HEK293 (cell line): ENCODE data around the gene SHTN1.

ENCODE experiments used
- CTCF ChIA-PET: fragments of 350-600 bp; formaldehyde crosslinking; extraction: SDS; loops from one replicate; lab custom pipeline; 2021; ENCODE audit warnings: antibody characterized with exemption; lab: Yijun Ruan, JAX
- POLR2A ChIA-PET: fragments of 300-600 bp; formaldehyde crosslinking; extraction: SDS; loops from one replicate; lab custom pipeline; 2020; ENCODE audit warnings: antibody characterized with exemption, inconsistent platforms; lab: Yijun Ruan, JAX
- H3K27ac ChIP-seq: fragments of 200-500 bp; sonication (Bioruptor generic); 2 replicates; pipeline ENCODE4 v1.5.1; 2014; ENCODE audit warnings: low read depth, low read length, control low read depth, inconsistent platforms; ENCODE audit errors: extremely low read depth
- H3K36me3 ChIP-seq, 2 experiments: fragments of 200-500 bp in 1 of 2; sonication (Bioruptor generic) in 1 of 2; 1 replicate in 1 of 2; 2 replicates in 1 of 2; pipeline ENCODE4 v1.5.1; 2014 to 2017; ENCODE audit warnings: inconsistent platforms in 2 of 2, low read length in 2 of 2; ENCODE audit not compliant: control insufficient read depth in 2 of 2, insufficient read depth in 1 of 2
- H3K4me1 ChIP-seq: fragments of 200-500 bp; sonication (Bioruptor generic); 2 replicates; pipeline ENCODE4 v1.5.1; 2014; ENCODE audit warnings: mild to moderate bottlenecking, low read length, inconsistent platforms; ENCODE audit not compliant: control insufficient read depth, insufficient read depth
- H3K4me3 ChIP-seq: 2 replicates; pipeline ENCODE4 v1.5.1; 2011; ENCODE audit warnings: low read depth, mild to moderate bottlenecking, control low read depth, low read length, moderate library complexity
- H3K9me3 ChIP-seq: fragments of 200-500 bp; sonication (Bioruptor generic); 2 replicates; pipeline ENCODE4 v1.5.1; 2014; ENCODE audit warnings: low read depth, low read length, inconsistent platforms; ENCODE audit not compliant: control insufficient read depth, insufficient read depth
- ATF2 ChIP-seq: fragments of 450-650 bp; formaldehyde crosslinking; IDR thresholded peaks from 2 replicates; pipeline ENCODE4 v1.5.1; 2016; ENCODE audit warnings: missing biosample characterization, missing genetic modification characterization, low read depth
- HOXA7 ChIP-seq: sonication (generic); formaldehyde crosslinking; IDR thresholded peaks from 2 replicates; pipeline ENCODE4 v1.8.1; 2022; ENCODE audit warnings: missing genetic modification reagents, borderline replicate concordance
- HOXC10 ChIP-seq: sonication (generic); formaldehyde crosslinking; IDR thresholded peaks from 2 replicates; pipeline ENCODE4 v1.8.1; 2023; ENCODE audit warnings: mild to moderate bottlenecking, missing genetic modification reagents
- KLF9 ChIP-seq: fragments of 450-650 bp; formaldehyde crosslinking; IDR thresholded peaks from 2 replicates; pipeline ENCODE4 v1.5.1; 2016; ENCODE audit warnings: missing biosample characterization, missing genetic modification characterization, low read depth
- SCRT2 ChIP-seq: fragments of 450-650 bp; formaldehyde crosslinking; IDR thresholded peaks from 2 replicates; pipeline ENCODE4 v1.5.1; 2016; ENCODE audit warnings: missing biosample characterization, missing genetic modification characterization
- ZBTB11 ChIP-seq: fragments of 450-650 bp; formaldehyde crosslinking; conservative IDR thresholded peaks from 2 replicates; pipeline ENCODE4 v1.5.1; 2016; ENCODE audit warnings: low read depth, missing biosample characterization, missing genetic modification characterization
- ZBTB21 ChIP-seq: fragments of 450-650 bp; formaldehyde crosslinking; IDR thresholded peaks from 2 replicates; pipeline ENCODE4 v1.5.1; 2017; ENCODE audit warnings: missing biosample characterization, missing genetic modification characterization
- ZNF133 ChIP-seq: fragments of 450-650 bp; formaldehyde crosslinking; IDR thresholded peaks from 2 replicates; pipeline ENCODE4 v1.5.1; 2016; ENCODE audit warnings: missing biosample characterization, missing genetic modification characterization
- ZNF155 ChIP-seq: fragments of 450-650 bp; formaldehyde crosslinking; IDR thresholded peaks from 2 replicates; pipeline ENCODE4 v1.5.1; 2016; ENCODE audit warnings: missing biosample characterization, missing genetic modification characterization
- ZNF184 ChIP-seq: fragments of 450-650 bp; IDR thresholded peaks from 2 replicates; pipeline ENCODE4 v1.5.1; 2018; ENCODE audit warnings: missing biosample characterization, mild to moderate bottlenecking, missing genetic modification characterization
- ZNF202 ChIP-seq: fragments of 450-650 bp; formaldehyde crosslinking; IDR thresholded peaks from 2 replicates; pipeline ENCODE4 v1.5.1; 2016; ENCODE audit warnings: missing biosample characterization, missing genetic modification characterization, borderline replicate concordance
- ZNF26 ChIP-seq: fragments of 450-650 bp; formaldehyde crosslinking; IDR thresholded peaks from 2 replicates; pipeline ENCODE4 v1.5.1; 2016; ENCODE audit warnings: missing biosample characterization, missing genetic modification characterization
- ZNF510 ChIP-seq: fragments of 450-650 bp; formaldehyde crosslinking; IDR thresholded peaks from 2 replicates; pipeline ENCODE4 v1.5.1; 2018; ENCODE audit warnings: mild to moderate bottlenecking, missing genetic modification characterization, missing biosample characterization; ENCODE audit not compliant: insufficient replicate concordance
- ZNF518A ChIP-seq: fragments of 450-650 bp; formaldehyde crosslinking; conservative IDR thresholded peaks from 2 replicates; pipeline ENCODE4 v1.5.1; 2016; ENCODE audit warnings: low read depth, missing biosample characterization, missing genetic modification characterization
- ZNF530 ChIP-seq: fragments of 450-650 bp; formaldehyde crosslinking; IDR thresholded peaks from 2 replicates; pipeline ENCODE4 v1.5.1; 2016; ENCODE audit warnings: low read depth, missing biosample characterization, missing genetic modification characterization
- ZNF560 ChIP-seq: fragments of 450-650 bp; formaldehyde crosslinking; IDR thresholded peaks from 2 replicates; pipeline ENCODE4 v1.5.1; 2017; ENCODE audit warnings: missing biosample characterization, missing genetic modification characterization, borderline replicate concordance
- ZNF830 ChIP-seq: fragments of 450-650 bp; IDR thresholded peaks from 2 replicates; pipeline ENCODE4 v1.5.0; 2018; ENCODE audit warnings: missing biosample characterization, missing genetic modification characterization, low read depth, mild to moderate bottlenecking, moderate library complexity

SHTN1 gene

GRCh38 chr10:117014835-117015234 lies 9.8 kb upstream of the SHTN1 start:
- H3K4me1 ChIP-seq = no peaks in the 10 kb centered on the region
- H3K27ac ChIP-seq = no peak overlapping the region
- no peak overlapping the region for H3K4me3 ChIP-seq
- no peaks in the 10 kb centered on the region for H3K9me3 ChIP-seq
- POLR2A ChIA-PET = no interaction called here
- CTCF ChIA-PET = interaction anchor here (0.5 to 1.0 kb wide), 2 partner anchors 9 to 106 kb away, joined by 3 to 5 read pairs; no protein-coding TSS in a partner anchor
- TF ChIP-seq ZNF26 (no peak), ZNF202 (no peak), ZBTB11 (tag by site-specific recombination) (no peak), HOXC10 (CRISPR knock-in tag) (no peak), KLF9 (no peak), ZNF560 (no peak), ATF2 (no peak), HOXA7 (CRISPR knock-in tag) (no peak), ZNF133 (no peak), ZNF530 (no peak), ZNF155 (tag by site-specific recombination) (no peak), ZBTB21 (tag by site-specific recombination) (no peak), ZNF518A (tag by site-specific recombination) (no peak)
- H3K36me3 ChIP-seq = no peaks in the 10 kb centered on the region

GRCh38 chr10:117007080-117007479 lies 2.1 kb upstream of the SHTN1 start:
- Histone ChIP-seq H3K4me1 (peaks cover 5% of the 10 kb centered on the region; the same call in 1 of the 2 replicates), H3K9me3 (no peaks in the 10 kb centered on the region), H3K36me3 (no peaks in the 10 kb centered on the region), H3K4me3 (no peak overlapping the region), H3K27ac (no peak overlapping the region)
- ChIA-PET CTCF (interaction anchor here (1.1 to 1.9 kb wide), 2 partner anchors 105 to 210 kb away, joined by 5 read pairs; no protein-coding TSS in a partner anchor), POLR2A (interaction anchor here (1.6 kb wide), 1 partner anchor 168 kb away, joined by 4 read pairs; no protein-coding TSS in a partner anchor)
- TF ChIP-seq ZNF510 (tag by site-specific recombination) (peak; percentile 48), ZNF184 (tag by site-specific recombination) (peak; percentile 67; the same call in 1 of the 2 replicates), ZNF830 (tag by site-specific recombination) (no peak), SCRT2 (peak; percentile 71), ZNF133 (peak; percentile 89)
